HepG2 (cell line): Measurements from ENCODE around the gene VEGFA. TPM values are rescaled to one million over a fixed set of nuclear protein-coding genes. Genes with fewer than 3 reads are reported as not detected.

Experiments
- CCAR2 ChIP-seq: fragments of 200-400 bp; formaldehyde crosslinking; optimal IDR thresholded peaks from 2 replicates; pipeline ENCODE3; 2018; ENCODE audit warnings: low read depth, mild to moderate bottlenecking, low read length, moderate library complexity
- EHMT2 ChIP-seq: fragments of 200-600 bp; sonication (generic); IDR thresholded peaks from 2 replicates; pipeline ENCODE4 v1.7.0; 2017; ENCODE audit warnings: antibody characterized with exemption, low read depth, low read length, borderline replicate concordance
- KLF6 ChIP-seq: IDR thresholded peaks from 2 replicates; pipeline ENCODE4 v1.8.0; 2016; ENCODE audit warnings: missing biosample characterization, missing genetic modification reagents
- PHF20 ChIP-seq: sonication (generic); formaldehyde crosslinking; IDR thresholded peaks from 2 replicates; pipeline ENCODE4 v1.5.0; 2020; ENCODE audit warnings: mild to moderate bottlenecking, missing genetic modification reagents
- ZIK1 ChIP-seq: sonication (generic); formaldehyde crosslinking; IDR thresholded peaks from 2 replicates; pipeline ENCODE4 v1.5.0; 2020; ENCODE audit warnings: mild to moderate bottlenecking, low read depth, missing genetic modification reagents, borderline replicate concordance
- ZNF331 ChIP-seq: sonication (generic); formaldehyde crosslinking; IDR thresholded peaks from 2 replicates; pipeline ENCODE4 v1.4.0; 2020; ENCODE audit warnings: missing genetic modification reagents
- ZNF546 ChIP-seq: sonication (generic); formaldehyde crosslinking; conservative IDR thresholded peaks from 2 replicates; pipeline ENCODE4 v1.8.1; 2023; ENCODE audit warnings: mild to moderate bottlenecking, missing genetic modification reagents
- ZNF75D ChIP-seq: sonication (generic); formaldehyde crosslinking; IDR thresholded peaks from 2 replicates; pipeline ENCODE4 v1.8.1; 2023; ENCODE audit warnings: missing genetic modification reagents, mild to moderate bottlenecking, borderline replicate concordance
- ZSCAN21 ChIP-seq: sonication (generic); formaldehyde crosslinking; IDR thresholded peaks from 2 replicates; pipeline ENCODE4 v1.8.0; 2022; ENCODE audit warnings: mild to moderate bottlenecking, missing genetic modification reagents, moderate library complexity, borderline replicate concordance
- polyA plus RNA-seq, 8 experiments: library from polyadenylated mRNA; depleted of rRNA in 3 of 8; stranded (reverse) in 7 of 8; unstranded in 1 of 8; fragments of >200 nt; fragmentation: Illumina TruSeq in 4 of 8; extraction: Trizol in 4 of 8; gene quantifications; 2 replicates each; pipeline versions ENCODE4 v1.2.1 to v1.2.3, GENCODE V29; 2011 to 2016; ENCODE audit warnings: low read depth in 4 of 8, missing spikeins in 1 of 8, mixed read lengths in 1 of 8; ENCODE audit not compliant: insufficient read depth in 1 of 8
- total RNA-seq, 5 experiments: library from RNA; depleted of rRNA; stranded (reverse); fragments of >200 nt; fragmentation: Illumina TruSeq; extraction: Trizol; gene quantifications; 2 replicates each; pipeline ENCODE4 v1.2.3, GENCODE V29; 2016; ENCODE audit warnings: low read depth in 1 of 5
- TF ChIP-seq, protein P1 (sequence below): sonication (generic); formaldehyde crosslinking; IDR thresholded peaks from 2 replicates; pipeline ENCODE4 v1.4.0; 2020; ENCODE audit warnings: missing genetic modification reagents
- TF ChIP-seq, protein P2 (sequence below): sonication (generic); formaldehyde crosslinking; IDR thresholded peaks from 2 replicates; pipeline ENCODE4 v1.4.0; 2020; ENCODE audit warnings: missing genetic modification reagents
- TF ChIP-seq, protein P3 (sequence below): IDR thresholded peaks from 2 replicates; pipeline ENCODE4 v1.6.1; 2012; ENCODE audit warnings: inconsistent platforms
- TF ChIP-seq, protein P4 (sequence below): sonication (generic); formaldehyde crosslinking; IDR thresholded peaks from 2 replicates; pipeline ENCODE4 v1.5.1; 2020; ENCODE audit warnings: mild to moderate bottlenecking, missing genetic modification reagents, borderline replicate concordance

VEGFA gene
- total and polyA plus RNA-seq, 2 of the 13 experiments (the other 11 are each of a cell fraction or from before 2014, with no cell fraction given) = 68.1 to 629 TPM

DNA sequence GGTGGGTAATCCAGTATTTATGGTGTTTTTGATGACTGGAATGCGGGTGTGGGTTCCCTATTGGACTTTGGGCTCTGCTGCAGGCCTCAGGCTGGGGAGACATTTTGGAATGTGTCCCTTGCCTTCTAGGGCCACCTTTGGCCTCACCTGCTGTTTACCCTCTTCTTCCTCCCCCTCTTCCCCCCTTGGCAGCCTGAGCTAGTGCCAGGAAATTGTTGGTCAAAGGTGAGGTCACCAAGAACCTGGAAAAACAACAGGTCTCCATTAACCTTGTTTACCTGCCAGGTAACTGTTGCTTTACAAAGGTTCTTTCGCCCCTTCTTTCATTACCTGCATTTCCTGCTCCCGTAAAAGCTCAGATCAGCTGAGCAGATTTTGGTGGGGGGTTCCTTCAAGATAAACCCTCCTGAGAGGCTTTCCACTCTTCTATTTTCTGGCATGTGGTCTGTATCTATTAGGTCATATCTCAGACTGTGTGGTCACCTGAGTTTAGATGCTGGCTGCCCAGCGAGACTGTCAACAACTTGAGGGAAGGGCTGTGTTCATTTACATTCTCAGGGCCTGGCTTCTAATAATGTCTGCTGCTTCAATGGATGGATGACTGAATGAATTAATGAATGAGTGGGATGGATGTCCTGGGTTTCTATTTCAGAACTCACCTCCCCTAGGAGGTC lies 34.7 kb downstream of the VEGFA start (continued):
- TF ChIP-seq, protein P1, sequence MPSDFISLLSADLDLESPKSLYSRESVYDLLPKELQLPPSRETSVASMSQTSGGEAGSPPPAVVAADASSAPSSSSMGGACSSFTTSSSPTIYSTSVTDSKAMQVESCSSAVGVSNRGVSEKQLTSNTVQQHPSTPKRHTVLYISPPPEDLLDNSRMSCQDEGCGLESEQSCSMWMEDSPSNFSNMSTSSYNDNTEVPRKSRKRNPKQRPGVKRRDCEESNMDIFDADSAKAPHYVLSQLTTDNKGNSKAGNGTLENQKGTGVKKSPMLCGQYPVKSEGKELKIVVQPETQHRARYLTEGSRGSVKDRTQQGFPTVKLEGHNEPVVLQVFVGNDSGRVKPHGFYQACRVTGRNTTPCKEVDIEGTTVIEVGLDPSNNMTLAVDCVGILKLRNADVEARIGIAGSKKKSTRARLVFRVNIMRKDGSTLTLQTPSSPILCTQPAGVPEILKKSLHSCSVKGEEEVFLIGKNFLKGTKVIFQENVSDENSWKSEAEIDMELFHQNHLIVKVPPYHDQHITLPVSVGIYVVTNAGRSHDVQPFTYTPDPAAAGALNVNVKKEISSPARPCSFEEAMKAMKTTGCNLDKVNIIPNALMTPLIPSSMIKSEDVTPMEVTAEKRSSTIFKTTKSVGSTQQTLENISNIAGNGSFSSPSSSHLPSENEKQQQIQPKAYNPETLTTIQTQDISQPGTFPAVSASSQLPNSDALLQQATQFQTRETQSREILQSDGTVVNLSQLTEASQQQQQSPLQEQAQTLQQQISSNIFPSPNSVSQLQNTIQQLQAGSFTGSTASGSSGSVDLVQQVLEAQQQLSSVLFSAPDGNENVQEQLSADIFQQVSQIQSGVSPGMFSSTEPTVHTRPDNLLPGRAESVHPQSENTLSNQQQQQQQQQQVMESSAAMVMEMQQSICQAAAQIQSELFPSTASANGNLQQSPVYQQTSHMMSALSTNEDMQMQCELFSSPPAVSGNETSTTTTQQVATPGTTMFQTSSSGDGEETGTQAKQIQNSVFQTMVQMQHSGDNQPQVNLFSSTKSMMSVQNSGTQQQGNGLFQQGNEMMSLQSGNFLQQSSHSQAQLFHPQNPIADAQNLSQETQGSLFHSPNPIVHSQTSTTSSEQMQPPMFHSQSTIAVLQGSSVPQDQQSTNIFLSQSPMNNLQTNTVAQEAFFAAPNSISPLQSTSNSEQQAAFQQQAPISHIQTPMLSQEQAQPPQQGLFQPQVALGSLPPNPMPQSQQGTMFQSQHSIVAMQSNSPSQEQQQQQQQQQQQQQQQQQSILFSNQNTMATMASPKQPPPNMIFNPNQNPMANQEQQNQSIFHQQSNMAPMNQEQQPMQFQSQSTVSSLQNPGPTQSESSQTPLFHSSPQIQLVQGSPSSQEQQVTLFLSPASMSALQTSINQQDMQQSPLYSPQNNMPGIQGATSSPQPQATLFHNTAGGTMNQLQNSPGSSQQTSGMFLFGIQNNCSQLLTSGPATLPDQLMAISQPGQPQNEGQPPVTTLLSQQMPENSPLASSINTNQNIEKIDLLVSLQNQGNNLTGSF = no peak
- peak; percentile 82 for TF ChIP-seq ZNF331
- TF ChIP-seq EHMT2 = no peak
- TF ChIP-seq ZIK1 (CRISPR knock-in tag) = no peak
- TF ChIP-seq, protein P2, sequence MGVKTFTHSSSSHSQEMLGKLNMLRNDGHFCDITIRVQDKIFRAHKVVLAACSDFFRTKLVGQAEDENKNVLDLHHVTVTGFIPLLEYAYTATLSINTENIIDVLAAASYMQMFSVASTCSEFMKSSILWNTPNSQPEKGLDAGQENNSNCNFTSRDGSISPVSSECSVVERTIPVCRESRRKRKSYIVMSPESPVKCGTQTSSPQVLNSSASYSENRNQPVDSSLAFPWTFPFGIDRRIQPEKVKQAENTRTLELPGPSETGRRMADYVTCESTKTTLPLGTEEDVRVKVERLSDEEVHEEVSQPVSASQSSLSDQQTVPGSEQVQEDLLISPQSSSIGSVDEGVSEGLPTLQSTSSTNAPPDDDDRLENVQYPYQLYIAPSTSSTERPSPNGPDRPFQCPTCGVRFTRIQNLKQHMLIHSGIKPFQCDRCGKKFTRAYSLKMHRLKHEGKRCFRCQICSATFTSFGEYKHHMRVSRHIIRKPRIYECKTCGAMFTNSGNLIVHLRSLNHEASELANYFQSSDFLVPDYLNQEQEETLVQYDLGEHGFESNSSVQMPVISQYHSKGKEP (CRISPR knock-in tag) = no peak
- TF ChIP-seq, protein P3, sequence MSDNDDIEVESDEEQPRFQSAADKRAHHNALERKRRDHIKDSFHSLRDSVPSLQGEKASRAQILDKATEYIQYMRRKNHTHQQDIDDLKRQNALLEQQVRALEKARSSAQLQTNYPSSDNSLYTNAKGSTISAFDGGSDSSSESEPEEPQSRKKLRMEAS = peak; percentile 41; the same call in 1 of the 2 replicates
- TF ChIP-seq ZSCAN21 (CRISPR knock-in tag) = no peak
- TF ChIP-seq ZNF546 = no peak
- TF ChIP-seq PHF20 (CRISPR knock-in tag) = no peak
- 0 out of 2 replicates have a peak, but pooled peaks have one; percentile 58 for TF ChIP-seq ZNF75D (CRISPR knock-in tag)
- TF ChIP-seq CCAR2 = no peak
- TF ChIP-seq KLF6 (CRISPR knock-in tag) = no peak
- TF ChIP-seq, protein P4, sequence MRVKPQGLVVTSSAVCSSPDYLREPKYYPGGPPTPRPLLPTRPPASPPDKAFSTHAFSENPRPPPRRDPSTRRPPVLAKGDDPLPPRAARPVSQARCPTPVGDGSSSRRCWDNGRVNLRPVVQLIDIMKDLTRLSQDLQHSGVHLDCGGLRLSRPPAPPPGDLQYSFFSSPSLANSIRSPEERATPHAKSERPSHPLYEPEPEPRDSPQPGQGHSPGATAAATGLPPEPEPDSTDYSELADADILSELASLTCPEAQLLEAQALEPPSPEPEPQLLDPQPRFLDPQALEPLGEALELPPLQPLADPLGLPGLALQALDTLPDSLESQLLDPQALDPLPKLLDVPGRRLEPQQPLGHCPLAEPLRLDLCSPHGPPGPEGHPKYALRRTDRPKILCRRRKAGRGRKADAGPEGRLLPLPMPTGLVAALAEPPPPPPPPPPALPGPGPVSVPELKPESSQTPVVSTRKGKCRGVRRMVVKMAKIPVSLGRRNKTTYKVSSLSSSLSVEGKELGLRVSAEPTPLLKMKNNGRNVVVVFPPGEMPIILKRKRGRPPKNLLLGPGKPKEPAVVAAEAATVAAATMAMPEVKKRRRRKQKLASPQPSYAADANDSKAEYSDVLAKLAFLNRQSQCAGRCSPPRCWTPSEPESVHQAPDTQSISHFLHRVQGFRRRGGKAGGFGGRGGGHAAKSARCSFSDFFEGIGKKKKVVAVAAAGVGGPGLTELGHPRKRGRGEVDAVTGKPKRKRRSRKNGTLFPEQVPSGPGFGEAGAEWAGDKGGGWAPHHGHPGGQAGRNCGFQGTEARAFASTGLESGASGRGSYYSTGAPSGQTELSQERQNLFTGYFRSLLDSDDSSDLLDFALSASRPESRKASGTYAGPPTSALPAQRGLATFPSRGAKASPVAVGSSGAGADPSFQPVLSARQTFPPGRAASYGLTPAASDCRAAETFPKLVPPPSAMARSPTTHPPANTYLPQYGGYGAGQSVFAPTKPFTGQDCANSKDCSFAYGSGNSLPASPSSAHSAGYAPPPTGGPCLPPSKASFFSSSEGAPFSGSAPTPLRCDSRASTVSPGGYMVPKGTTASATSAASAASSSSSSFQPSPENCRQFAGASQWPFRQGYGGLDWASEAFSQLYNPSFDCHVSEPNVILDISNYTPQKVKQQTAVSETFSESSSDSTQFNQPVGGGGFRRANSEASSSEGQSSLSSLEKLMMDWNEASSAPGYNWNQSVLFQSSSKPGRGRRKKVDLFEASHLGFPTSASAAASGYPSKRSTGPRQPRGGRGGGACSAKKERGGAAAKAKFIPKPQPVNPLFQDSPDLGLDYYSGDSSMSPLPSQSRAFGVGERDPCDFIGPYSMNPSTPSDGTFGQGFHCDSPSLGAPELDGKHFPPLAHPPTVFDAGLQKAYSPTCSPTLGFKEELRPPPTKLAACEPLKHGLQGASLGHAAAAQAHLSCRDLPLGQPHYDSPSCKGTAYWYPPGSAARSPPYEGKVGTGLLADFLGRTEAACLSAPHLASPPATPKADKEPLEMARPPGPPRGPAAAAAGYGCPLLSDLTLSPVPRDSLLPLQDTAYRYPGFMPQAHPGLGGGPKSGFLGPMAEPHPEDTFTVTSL = peak; percentile 67; the same call in 1 of the 2 replicates
